Thymus (tissue), 11 donors: ENCODE results near the gene ISG20L2. TPM values are rescaled to one million over a fixed set of nuclear protein-coding genes. Genes with fewer than 3 reads are reported as not detected.

Experiments used
- DNase-seq, 9 donors: peaks; one replicate each; pipeline ENCODE4 v3.0.0-alpha.2; 2013; ENCODE audit warnings: low spot score in 9 of 9, low read depth in 6 of 9, missing footprints in 1 of 9
- H3K27ac ChIP-seq, 2 donors: one replicate each; pipeline ENCODE4 v1.5.1; 2013; ENCODE audit warnings: control low read depth in 1 of 2, low read depth in 1 of 2, low read length in 1 of 2, mild to moderate bottlenecking in 1 of 2, moderate library complexity in 1 of 2
- H3K27me3 ChIP-seq, 2 donors: one replicate each; pipeline ENCODE4 v1.5.1; 2013; ENCODE audit warnings: low read length in 1 of 2; ENCODE audit not compliant: control insufficient read depth in 2 of 2, insufficient read depth in 1 of 2
- H3K36me3 ChIP-seq, 2 donors: one replicate each; pipeline ENCODE4 v1.5.1; 2013; ENCODE audit warnings: low read length in 1 of 2, mild to moderate bottlenecking in 1 of 2, moderate library complexity in 1 of 2; ENCODE audit not compliant: control insufficient read depth in 2 of 2, insufficient read depth in 2 of 2
- H3K4me1 ChIP-seq, 2 donors: one replicate each; pipeline ENCODE4 v1.5.1; 2013; ENCODE audit warnings: low read length in 2 of 2; ENCODE audit not compliant: control insufficient read depth in 2 of 2, insufficient read depth in 2 of 2
- H3K4me3 ChIP-seq, 2 donors: one replicate each; pipeline ENCODE4 v1.5.1; 2013; ENCODE audit warnings: low read length in 2 of 2, control low read depth in 1 of 2, mild to moderate bottlenecking in 1 of 2
- H3K9me3 ChIP-seq, 2 donors: one replicate each; pipeline ENCODE4 v1.5.1; 2013; ENCODE audit warnings: low read length in 1 of 2, mild to moderate bottlenecking in 1 of 2; ENCODE audit not compliant: control insufficient read depth in 2 of 2, insufficient read depth in 1 of 2
- WGBS: extraction: QIAGEN DNeasy Blood & Tissue Kit; methylation state at CpG from one replicate; pipeline ENCODE4 v1.1.7; 2013; 5-methylcytosine and 5-hydroxymethylcytosine counted together
- polyA plus RNA-seq: library from polyadenylated mRNA; stranded (reverse); fragments of 200-250 nt; gene quantifications from one replicate; pipeline ENCODE4 v1.2.3, GENCODE V29; 2013
- total RNA-seq: library from RNA; stranded (reverse); fragments of 120-200 nt; gene quantifications from one replicate; pipeline ENCODE4 v1.2.4, GENCODE V29; 2013
- donor health status: healthy.

ISG20L2 gene
- total and polyA plus RNA-seq, 2 donors, result 12.0 to 14.1 TPM

DNA sequence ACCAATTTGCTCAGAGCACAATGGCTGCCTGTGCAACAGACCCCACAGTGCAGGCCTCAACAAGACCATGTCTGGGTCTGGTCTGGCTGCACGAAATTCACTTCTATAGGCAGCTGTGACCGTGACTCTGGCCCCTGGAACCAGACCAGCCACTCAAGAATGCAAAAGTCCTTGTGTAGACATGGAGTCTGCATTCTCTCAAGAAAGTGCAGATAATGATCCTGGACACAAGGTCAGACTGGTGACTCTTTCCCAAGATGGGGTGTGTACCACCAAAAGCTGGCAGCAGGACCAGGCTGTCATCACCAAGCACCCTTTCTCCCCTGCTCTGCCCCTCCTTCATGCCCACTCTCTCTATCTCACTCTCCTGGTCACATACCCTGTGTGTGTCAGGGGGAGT, 7.4 kb downstream of the ISG20L2 start:
- no peak overlapping the region for H3K4me3 ChIP-seq
- no peaks in the 10 kb centered on the region for H3K9me3 ChIP-seq
- H3K27me3 ChIP-seq, result no peaks in the 10 kb centered on the region
- peaks cover 12 to 21% of the 10 kb centered on the region in 2 donors for H3K4me1 ChIP-seq
- no peak overlapping the region for H3K27ac ChIP-seq
- no peak for DNase-seq
- peaks cover 47 to 49% of the 10 kb centered on the region in 2 donors for H3K36me3 ChIP-seq
- 95% methylated on average over 2 of the region's 2 CpGs for WGBS

DNA sequence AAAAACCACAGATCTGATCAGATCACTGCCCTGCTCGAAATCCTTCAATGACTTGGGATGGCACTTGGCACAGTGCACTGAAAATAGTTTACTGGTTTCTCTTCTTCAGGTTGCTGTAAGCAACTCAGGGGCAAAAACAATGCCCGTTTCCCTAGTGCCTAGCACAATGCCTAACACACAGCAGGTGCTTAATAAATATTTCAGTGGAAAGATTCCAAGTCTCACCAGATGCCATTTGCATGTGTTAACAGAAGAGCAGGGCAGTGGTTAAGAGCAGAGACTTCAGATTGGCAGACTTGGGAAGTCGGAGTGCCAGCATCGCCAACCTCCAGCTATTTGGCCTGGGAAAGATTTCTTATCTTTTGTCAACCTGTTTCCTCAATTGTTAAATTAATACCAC, 11.2 kb downstream of the ISG20L2 start:
- Histone ChIP-seq H3K9me3 (no peaks in the 10 kb centered on the region), H3K4me3 (no peak overlapping the region), H3K27ac (no peak overlapping the region), H3K4me1 (peaks cover 0 to 3% of the 10 kb centered on the region in 2 donors), H3K36me3 (peaks cover 22% of the 10 kb centered on the region in 2 donors), H3K27me3 (no peaks in the 10 kb centered on the region)
- DNase-seq, result no peak
- 96% methylated on average over 4 of the region's 4 CpGs for WGBS

DNA sequence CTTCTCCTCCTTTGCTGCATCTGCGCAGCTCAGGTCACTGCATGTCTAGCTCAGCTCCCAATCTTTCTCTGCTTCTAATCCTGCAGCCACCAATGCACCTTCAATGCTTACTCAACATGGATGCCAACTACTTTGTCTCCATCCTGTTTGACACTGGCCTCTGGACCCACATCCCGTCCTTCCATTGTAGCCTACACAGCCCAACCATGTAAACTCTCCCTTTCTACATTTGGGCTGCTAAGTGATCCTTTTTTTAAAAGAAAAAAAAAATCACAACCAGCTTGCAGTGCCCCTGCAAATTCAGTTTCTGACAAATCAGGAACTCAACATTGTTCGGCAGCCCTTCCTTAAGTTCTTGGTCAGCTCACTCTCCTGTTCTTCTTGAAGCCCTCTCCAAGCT, 13.7 kb downstream of the ISG20L2 start:
- H3K27me3 ChIP-seq, result peaks cover 0 to 3% of the 10 kb centered on the region in 2 donors
- H3K27ac ChIP-seq, result no peak overlapping the region
- no peak for DNase-seq
- no peak overlapping the region for H3K4me3 ChIP-seq
- H3K4me1 ChIP-seq, result peaks cover 0 to 7% of the 10 kb centered on the region in 2 donors
- peaks cover 5 to 9% of the 10 kb centered on the region in 2 donors for H3K36me3 ChIP-seq
- no peaks in the 10 kb centered on the region for H3K9me3 ChIP-seq
- 96% methylated on average over 3 of the region's 3 CpGs for WGBS

DNA sequence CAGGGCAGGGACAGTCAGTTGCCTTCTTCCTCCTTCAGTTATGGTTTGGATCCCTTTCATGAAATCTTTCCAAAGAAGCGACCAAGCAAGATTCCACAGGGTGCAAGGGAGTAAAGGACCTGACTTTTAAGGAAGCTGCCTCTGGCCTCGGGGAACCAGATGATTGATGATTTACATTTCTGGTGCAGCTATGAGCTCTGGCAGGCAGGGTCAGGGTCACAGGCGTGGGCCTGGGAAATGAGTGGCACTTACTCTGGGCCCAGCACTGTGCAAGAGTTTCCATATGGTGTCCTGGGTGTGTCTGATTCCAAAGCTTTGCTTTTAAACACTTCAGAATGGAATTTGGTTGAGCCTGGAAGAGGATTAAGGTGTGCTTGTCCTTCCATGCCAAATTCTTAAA, 15.9 kb downstream of the ISG20L2 start:
- no peak for DNase-seq
- H3K36me3 ChIP-seq, result peaks cover 4% of the 10 kb centered on the region in 2 donors
- peaks cover 0 to 18% of the 10 kb centered on the region in 2 donors for H3K27me3 ChIP-seq
- H3K27ac ChIP-seq, result no peak overlapping the region
- H3K4me3 ChIP-seq, result no peak overlapping the region
- peaks cover 0 to 14% of the 10 kb centered on the region in 2 donors for H3K4me1 ChIP-seq
- no peaks in the 10 kb centered on the region for H3K9me3 ChIP-seq
- 84% methylated on average over 3 of the region's 3 CpGs for WGBS

DNA sequence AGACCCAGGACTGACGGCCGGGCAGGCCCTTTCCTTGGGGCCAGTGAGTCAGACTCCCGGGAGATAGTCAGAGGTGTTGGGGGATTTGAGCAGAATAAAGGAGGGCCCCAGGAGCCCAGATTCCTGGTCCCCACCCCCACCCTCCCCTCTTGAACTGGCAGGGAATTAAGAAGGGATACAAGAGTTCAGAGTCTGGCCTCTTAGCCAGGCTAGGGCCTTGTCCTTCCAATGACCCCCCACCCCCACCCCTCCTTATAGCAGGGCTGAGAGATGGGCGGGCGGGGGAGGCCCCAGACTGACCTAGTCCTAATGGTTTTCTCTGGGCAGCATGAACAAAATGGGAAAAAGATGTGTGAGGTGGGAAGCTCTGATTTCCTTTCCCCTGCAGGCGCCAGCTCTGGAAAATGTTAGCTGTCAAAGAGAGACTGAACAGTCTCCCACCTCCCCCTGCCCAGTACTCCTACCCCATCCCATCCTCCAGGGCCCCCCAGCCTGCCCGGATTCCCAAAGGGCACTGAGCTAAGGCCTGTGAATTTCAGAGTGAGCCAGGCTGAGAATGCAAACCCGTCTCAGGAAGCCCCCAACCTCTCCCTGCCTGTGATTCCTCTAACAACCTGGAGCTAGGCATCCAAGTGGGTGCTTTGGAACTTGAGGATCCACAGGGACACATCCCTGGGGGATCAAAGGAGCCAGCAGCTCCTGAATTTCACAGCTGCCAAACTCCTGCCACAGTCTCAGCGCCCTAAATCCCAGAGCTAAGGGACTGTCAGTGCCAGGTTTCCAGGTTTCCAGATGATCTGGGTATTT, 17.4 kb downstream of the ISG20L2 start:
- Histone ChIP-seq H3K4me3 (no peak overlapping the region), H3K27ac (no peak overlapping the region), H3K9me3 (peaks cover 0 to 4% of the 10 kb centered on the region in 2 donors), H3K4me1 (peaks cover 4 to 28% of the 10 kb centered on the region in 2 donors), H3K36me3 (peaks cover 4% of the 10 kb centered on the region in 2 donors), H3K27me3 (peaks cover 2 to 33% of the 10 kb centered on the region in 2 donors)
- 97% methylated on average over 9 of the region's 9 CpGs for WGBS
- no peak for DNase-seq

DNA sequence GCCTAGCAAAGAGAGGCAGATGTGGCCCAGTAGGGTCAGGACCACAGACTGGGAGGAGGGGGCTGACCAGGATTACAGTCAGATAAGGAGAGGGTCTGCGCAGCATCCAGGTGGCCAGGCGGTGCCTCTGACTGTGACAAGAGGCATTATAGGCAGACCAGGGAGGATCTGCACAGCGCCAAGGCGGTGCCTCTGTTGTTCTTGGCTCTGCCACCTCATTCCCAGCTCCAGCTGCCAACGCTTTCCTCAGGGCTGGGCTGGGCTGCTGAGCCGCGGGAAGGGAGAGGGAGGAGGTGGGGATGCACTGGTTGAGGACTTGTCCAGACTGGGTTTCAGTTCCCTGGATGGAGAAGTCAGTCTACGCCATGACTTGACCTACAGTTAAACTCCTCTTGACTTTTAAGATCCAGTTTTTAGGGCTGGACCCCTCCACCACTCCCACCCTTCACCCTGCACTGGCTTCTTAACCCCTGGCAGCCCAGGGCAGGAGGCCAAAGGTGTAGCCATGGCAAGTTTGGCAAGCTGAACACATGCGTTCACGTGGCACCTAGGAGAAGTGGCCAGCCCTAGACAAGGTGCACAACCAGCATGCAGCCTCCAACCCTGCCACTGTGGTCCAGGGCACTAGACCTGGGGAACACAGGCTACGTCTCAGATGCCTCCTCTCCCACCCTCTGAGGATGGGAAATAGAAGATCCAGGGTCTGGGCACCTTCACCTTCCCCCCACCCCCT, 18.6 kb downstream of the ISG20L2 start:
- Histone ChIP-seq H3K36me3 (peaks cover 0 to 4% of the 10 kb centered on the region in 2 donors), H3K4me1 (peaks cover 12 to 40% of the 10 kb centered on the region in 2 donors), H3K27ac (no peak overlapping the region), H3K4me3 (no peak overlapping the region), H3K9me3 (peaks cover 0 to 5% of the 10 kb centered on the region in 2 donors), H3K27me3 (peaks cover 8 to 45% of the 10 kb centered on the region in 2 donors)
- WGBS, result 87% methylated on average over 11 of the region's 11 CpGs
- DNase-seq, result no peak

DNA sequence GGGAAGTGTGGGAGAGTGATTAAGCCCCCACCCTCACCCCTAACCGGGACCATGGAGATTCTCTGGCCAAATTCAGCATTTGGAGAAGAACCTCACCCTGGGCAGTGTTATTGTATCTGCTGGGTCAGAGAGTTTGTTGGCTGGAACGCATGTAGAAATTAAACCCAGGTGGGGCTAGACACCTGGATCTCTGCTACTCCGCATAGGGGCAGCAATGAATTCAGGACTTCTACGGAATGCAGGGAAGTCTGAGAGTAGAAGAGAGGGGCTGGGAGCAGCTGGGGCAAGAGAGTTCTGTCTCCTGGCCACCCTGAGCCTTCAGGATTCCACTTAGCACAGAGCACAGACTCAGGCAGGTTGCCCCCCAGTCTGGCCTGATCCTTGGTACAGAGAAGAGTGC, 19.5 kb downstream of the ISG20L2 start:
- no peak overlapping the region for H3K4me3 ChIP-seq
- peaks cover 14 to 44% of the 10 kb centered on the region in 2 donors for H3K4me1 ChIP-seq
- peaks cover 14 to 54% of the 10 kb centered on the region in 2 donors for H3K27me3 ChIP-seq
- H3K27ac ChIP-seq, result no peak overlapping the region
- DNase-seq, result no peak
- peaks cover 0 to 5% of the 10 kb centered on the region in 2 donors for H3K9me3 ChIP-seq
- WGBS, result 89% methylated on average over 4 of the region's 4 CpGs
- peaks cover 0 to 4% of the 10 kb centered on the region in 2 donors for H3K36me3 ChIP-seq

DNA sequence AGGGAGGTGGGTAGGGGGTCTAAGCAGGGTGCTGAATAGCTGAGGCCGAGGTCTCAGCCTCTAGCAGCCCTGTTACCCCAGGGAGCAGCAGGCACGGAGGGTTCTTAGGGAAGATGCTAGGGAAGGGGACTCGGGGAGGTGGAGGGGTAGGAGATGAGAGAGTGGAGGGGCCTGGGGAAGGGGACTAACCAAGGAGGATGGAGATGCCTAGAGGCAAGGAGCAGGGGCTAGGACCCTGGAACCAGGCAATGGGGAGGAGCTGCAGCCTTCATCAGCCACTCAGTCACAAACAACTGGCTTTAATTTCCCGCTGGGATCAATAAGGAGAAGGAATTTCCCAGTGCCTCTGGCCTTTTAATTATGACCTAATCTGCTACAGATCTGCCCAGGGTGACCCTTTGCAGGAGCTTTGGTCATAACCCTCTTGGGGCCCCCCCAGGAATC, 20.3 kb downstream of the ISG20L2 start:
- DNase-seq, result no peak
- Histone ChIP-seq H3K4me1 (peaks cover 14 to 44% of the 10 kb centered on the region in 2 donors), H3K27me3 (peaks cover 18 to 62% of the 10 kb centered on the region in 2 donors), H3K4me3 (no peak overlapping the region), H3K9me3 (peaks cover 0 to 5% of the 10 kb centered on the region in 2 donors), H3K36me3 (peaks cover 0 to 4% of the 10 kb centered on the region in 2 donors), H3K27ac (no peak overlapping the region)
- 66% methylated on average over 4 of the region's 4 CpGs for WGBS
